NT2/D1 (cell line): ENCODE results near the gene GRK5.

Experiments
- SUZ12 ChIP-seq: IDR thresholded peaks from 2 replicates; pipeline ENCODE4 v1.6.1; 2011; ENCODE audit not compliant: insufficient read length, insufficient read depth; ENCODE audit errors: extremely low read depth
- YY1 ChIP-seq: IDR thresholded peaks from 2 replicates; pipeline ENCODE4 v1.6.1; 2011; ENCODE audit not compliant: insufficient read length, insufficient read depth
- ZNF274 ChIP-seq: IDR thresholded peaks from 2 replicates; pipeline ENCODE4 v1.6.1; 2011; ENCODE audit warnings: mild to moderate bottlenecking, low read depth, low read length

GRCh38 chr10:119420950-119421875, 213.8 kb downstream of the GRK5 start:
- no peak for TF ChIP-seq SUZ12
- no peak for TF ChIP-seq YY1
- no peak for TF ChIP-seq ZNF274
